Measurements from ENCODE around the gene NBAS.

DNA sequence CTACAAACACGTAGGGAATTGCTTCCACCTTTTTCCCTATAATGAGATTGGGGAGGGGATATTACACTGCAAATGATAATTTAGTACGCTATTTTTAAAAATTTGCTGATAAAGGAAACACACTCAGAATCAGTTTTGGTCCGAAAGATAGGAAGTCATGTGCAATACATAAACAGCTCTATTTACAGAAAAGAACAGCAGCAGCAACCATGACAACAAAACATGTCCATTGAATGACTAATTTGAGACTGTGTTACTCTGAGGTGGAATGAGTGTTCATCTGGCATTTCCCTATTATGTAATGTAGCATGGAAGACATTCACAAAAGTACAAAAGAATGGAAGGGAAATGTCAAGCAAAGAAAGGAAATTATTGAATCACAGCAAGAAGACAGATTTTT lies 337.2 kb downstream of the NBAS start:
- no peak for TF ChIP-seq POLR2A (IDR thresholded peaks at IDR 0.05)
- TF ChIP-seq, protein P1, sequence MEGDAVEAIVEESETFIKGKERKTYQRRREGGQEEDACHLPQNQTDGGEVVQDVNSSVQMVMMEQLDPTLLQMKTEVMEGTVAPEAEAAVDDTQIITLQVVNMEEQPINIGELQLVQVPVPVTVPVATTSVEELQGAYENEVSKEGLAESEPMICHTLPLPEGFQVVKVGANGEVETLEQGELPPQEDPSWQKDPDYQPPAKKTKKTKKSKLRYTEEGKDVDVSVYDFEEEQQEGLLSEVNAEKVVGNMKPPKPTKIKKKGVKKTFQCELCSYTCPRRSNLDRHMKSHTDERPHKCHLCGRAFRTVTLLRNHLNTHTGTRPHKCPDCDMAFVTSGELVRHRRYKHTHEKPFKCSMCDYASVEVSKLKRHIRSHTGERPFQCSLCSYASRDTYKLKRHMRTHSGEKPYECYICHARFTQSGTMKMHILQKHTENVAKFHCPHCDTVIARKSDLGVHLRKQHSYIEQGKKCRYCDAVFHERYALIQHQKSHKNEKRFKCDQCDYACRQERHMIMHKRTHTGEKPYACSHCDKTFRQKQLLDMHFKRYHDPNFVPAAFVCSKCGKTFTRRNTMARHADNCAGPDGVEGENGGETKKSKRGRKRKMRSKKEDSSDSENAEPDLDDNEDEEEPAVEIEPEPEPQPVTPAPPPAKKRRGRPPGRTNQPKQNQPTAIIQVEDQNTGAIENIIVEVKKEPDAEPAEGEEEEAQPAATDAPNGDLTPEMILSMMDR (IDR thresholded peaks at IDR 0.05 in 4 of 5, conservative IDR thresholded peaks at IDR 0.05 in 1 of 5), result no peak
